GM12875 (cell line): Measurements from ENCODE around the gene PWWP3B.

Experiments
- H3K4me3 ChIP-seq: one replicate; pipeline ENCODE4 v1.5.1; 2011; ENCODE audit warnings: low read depth, low read length, control low read depth
- CTCF ChIP-seq: IDR thresholded peaks from 2 replicates; pipeline ENCODE4 v1.5.1; 2011; ENCODE audit warnings: low read depth, mild to moderate bottlenecking, control low read depth, inconsistent platforms, low read length, moderate library complexity, borderline replicate concordance; ENCODE audit not compliant: insufficient read depth

PWWP3B gene

DNA sequence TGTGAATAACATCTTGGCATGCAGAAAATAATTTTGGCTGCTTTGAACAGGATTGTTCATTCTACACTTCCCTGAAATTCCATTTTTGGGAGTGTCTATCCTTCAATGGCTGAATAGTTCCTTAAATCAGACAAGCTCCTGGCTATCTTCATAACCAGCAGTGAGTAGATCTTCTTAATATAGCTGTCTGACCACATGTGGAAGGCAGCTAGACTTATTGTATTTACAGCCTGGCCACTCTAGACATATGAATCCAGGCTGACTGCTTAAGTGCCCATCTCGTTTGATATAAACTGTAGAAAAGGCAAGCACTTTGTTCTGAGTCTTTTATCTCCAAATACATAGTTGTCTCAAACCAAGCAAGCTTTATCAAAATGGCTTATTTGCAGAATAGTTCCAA, 40.0 kb downstream of the PWWP3B start:
- TF ChIP-seq CTCF, result no peak
- H3K4me3 ChIP-seq, result no peak overlapping the region
